ENCODE results near the gene TSPAN2. TPM values are rescaled to one million over a fixed set of nuclear protein-coding genes. Genes with fewer than 3 reads are reported as not detected.

TSPAN2 gene
- total and polyA plus RNA-seq, 4 donors = 0.13 to 1.5 (median 0.30) TPM

DNA sequence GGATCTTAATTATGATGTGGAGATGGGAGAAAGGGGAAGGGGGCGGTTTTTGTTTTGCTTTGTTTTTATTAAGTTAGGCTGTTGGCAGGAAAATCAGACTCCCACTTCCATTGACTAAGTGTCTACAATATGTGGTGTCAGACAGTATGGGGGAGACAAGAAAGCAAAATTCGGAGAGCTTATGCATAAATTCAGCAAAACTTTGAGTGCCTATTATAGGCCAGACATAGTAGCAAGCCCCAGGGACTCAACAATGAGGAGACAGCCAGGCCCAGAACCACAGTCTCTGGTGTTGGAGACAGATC is 835 bp upstream of the TSPAN2 start:
- TF ChIP-seq NR2F2 (IDR thresholded peaks at IDR 0.05) = no peak
- no peak for TF ChIP-seq FOXA2 (IDR thresholded peaks at IDR 0.05)
- TF ChIP-seq, protein P1, sequence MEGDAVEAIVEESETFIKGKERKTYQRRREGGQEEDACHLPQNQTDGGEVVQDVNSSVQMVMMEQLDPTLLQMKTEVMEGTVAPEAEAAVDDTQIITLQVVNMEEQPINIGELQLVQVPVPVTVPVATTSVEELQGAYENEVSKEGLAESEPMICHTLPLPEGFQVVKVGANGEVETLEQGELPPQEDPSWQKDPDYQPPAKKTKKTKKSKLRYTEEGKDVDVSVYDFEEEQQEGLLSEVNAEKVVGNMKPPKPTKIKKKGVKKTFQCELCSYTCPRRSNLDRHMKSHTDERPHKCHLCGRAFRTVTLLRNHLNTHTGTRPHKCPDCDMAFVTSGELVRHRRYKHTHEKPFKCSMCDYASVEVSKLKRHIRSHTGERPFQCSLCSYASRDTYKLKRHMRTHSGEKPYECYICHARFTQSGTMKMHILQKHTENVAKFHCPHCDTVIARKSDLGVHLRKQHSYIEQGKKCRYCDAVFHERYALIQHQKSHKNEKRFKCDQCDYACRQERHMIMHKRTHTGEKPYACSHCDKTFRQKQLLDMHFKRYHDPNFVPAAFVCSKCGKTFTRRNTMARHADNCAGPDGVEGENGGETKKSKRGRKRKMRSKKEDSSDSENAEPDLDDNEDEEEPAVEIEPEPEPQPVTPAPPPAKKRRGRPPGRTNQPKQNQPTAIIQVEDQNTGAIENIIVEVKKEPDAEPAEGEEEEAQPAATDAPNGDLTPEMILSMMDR (IDR thresholded peaks at IDR 0.05; ENCODE audit: low read depth, low read length, missing input control) = no peak
- no peak for TF ChIP-seq HNF4A (conservative IDR thresholded peaks at IDR 0.05)
- no peak for TF ChIP-seq JUND (IDR thresholded peaks at IDR 0.05)
- TF ChIP-seq RXRA (IDR thresholded peaks at IDR 0.05) = no peak
- TF ChIP-seq, protein P2, sequence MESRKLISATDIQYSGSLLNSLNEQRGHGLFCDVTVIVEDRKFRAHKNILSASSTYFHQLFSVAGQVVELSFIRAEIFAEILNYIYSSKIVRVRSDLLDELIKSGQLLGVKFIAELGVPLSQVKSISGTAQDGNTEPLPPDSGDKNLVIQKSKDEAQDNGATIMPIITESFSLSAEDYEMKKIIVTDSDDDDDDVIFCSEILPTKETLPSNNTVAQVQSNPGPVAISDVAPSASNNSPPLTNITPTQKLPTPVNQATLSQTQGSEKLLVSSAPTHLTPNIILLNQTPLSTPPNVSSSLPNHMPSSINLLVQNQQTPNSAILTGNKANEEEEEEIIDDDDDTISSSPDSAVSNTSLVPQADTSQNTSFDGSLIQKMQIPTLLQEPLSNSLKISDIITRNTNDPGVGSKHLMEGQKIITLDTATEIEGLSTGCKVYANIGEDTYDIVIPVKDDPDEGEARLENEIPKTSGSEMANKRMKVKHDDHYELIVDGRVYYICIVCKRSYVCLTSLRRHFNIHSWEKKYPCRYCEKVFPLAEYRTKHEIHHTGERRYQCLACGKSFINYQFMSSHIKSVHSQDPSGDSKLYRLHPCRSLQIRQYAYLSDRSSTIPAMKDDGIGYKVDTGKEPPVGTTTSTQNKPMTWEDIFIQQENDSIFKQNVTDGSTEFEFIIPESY (IDR thresholded peaks at IDR 0.05) = no peak
- TF ChIP-seq EGR1 (IDR thresholded peaks at IDR 0.05; ENCODE audit: low read depth in 2 of 2) = no peak
- no peak for TF ChIP-seq TAF1 (conservative IDR thresholded peaks at IDR 0.05)
- TF ChIP-seq RAD21 (IDR thresholded peaks at IDR 0.05) = no peak
- TF ChIP-seq, protein P3, sequence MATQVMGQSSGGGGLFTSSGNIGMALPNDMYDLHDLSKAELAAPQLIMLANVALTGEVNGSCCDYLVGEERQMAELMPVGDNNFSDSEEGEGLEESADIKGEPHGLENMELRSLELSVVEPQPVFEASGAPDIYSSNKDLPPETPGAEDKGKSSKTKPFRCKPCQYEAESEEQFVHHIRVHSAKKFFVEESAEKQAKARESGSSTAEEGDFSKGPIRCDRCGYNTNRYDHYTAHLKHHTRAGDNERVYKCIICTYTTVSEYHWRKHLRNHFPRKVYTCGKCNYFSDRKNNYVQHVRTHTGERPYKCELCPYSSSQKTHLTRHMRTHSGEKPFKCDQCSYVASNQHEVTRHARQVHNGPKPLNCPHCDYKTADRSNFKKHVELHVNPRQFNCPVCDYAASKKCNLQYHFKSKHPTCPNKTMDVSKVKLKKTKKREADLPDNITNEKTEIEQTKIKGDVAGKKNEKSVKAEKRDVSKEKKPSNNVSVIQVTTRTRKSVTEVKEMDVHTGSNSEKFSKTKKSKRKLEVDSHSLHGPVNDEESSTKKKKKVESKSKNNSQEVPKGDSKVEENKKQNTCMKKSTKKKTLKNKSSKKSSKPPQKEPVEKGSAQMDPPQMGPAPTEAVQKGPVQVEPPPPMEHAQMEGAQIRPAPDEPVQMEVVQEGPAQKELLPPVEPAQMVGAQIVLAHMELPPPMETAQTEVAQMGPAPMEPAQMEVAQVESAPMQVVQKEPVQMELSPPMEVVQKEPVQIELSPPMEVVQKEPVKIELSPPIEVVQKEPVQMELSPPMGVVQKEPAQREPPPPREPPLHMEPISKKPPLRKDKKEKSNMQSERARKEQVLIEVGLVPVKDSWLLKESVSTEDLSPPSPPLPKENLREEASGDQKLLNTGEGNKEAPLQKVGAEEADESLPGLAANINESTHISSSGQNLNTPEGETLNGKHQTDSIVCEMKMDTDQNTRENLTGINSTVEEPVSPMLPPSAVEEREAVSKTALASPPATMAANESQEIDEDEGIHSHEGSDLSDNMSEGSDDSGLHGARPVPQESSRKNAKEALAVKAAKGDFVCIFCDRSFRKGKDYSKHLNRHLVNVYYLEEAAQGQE (IDR thresholded peaks at IDR 0.05) = no peak
- TF ChIP-seq GABPA (IDR thresholded peaks at IDR 0.05 in 1 of 2, conservative IDR thresholded peaks at IDR 0.05 in 1 of 2) = no peak
- TF ChIP-seq YY1 (IDR thresholded peaks at IDR 0.05) = no peak
- TF ChIP-seq, protein P4, sequence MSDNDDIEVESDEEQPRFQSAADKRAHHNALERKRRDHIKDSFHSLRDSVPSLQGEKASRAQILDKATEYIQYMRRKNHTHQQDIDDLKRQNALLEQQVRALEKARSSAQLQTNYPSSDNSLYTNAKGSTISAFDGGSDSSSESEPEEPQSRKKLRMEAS (IDR thresholded peaks at IDR 0.05) = no peak
- DNase-seq (ENCODE audit: low spot score) = no peak
- Histone ChIP-seq H3K4me3 (ENCODE audit: low read depth in 1 of 3, low read length in 3 of 3) (no peak overlapping the region), H3K27me3 (ENCODE audit: control insufficient read depth in 4 of 4, insufficient read depth in 4 of 4, low read length in 3 of 4) (no peaks in the 10 kb centered on the region), H3K9me3 (ENCODE audit: control insufficient read depth in 4 of 4, low read length in 3 of 4) (no peaks in the 10 kb centered on the region), H3K9ac (ENCODE audit: low read depth in 1 of 2, low read length in 2 of 2) (no peak overlapping the region), H3K4me1 (ENCODE audit: control insufficient read depth in 4 of 4, insufficient read depth in 4 of 4, low read length in 3 of 4) (peaks cover 0 to 11% (median 7%) of the 10 kb centered on the region in 4 donors), H3K36me3 (ENCODE audit: control insufficient read depth in 4 of 4, insufficient read depth in 3 of 4, low read depth in 1 of 4, low read length in 3 of 4) (no peaks in the 10 kb centered on the region), H3K27ac (ENCODE audit: low read depth in 1 of 2, low read length in 2 of 2) (no peak overlapping the region)
- 73% methylated on average over 2 of the region's 2 CpGs for WGBS

DNA sequence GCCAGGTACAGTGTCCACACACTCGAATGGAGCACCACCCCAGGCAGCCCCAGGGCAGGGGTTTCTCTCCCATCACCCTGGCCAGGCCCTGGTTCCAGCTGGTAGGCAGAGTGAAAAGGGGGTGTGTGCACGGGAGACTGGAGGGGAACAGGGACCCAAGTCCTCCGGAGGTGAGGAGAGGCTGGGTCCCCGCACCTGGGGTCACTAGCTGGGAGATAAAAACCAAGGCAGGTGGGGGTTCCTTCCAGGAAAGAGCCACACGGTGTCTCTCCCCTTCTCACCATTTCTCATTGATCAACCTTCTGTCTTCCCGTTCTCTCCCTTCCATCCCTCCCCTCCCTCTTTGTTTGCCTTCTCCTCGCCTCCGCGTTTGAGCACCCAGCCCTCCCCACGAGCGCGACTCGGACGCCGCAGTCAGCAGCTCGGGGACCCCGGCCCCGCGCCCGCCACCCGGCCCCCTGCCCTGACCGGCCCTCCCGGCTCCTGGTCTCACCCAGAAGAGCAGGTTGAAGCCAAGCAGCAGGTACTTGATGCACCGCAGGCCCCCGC is 358 bp downstream of the TSPAN2 start:
- no peaks in the 10 kb centered on the region for H3K9me3 ChIP-seq (ENCODE audit: control insufficient read depth in 4 of 4, low read length in 3 of 4)
- H3K27ac ChIP-seq (ENCODE audit: low read depth in 1 of 2, low read length in 2 of 2) = no peak overlapping the region
- no peaks in the 10 kb centered on the region for H3K36me3 ChIP-seq (ENCODE audit: control insufficient read depth in 4 of 4, insufficient read depth in 3 of 4, low read depth in 1 of 4, low read length in 3 of 4)
- TF ChIP-seq GABPA (IDR thresholded peaks at IDR 0.05 in 1 of 2, conservative IDR thresholded peaks at IDR 0.05 in 1 of 2) (no peak), RXRA (IDR thresholded peaks at IDR 0.05) (no peak), FOXA1 (IDR thresholded peaks at IDR 0.05) (no peak), EGR1 (IDR thresholded peaks at IDR 0.05; ENCODE audit: low read depth in 2 of 2) (no peak), TAF1 (conservative IDR thresholded peaks at IDR 0.05) (no peak), HNF4A (conservative IDR thresholded peaks at IDR 0.05) (no peak), RAD21 (IDR thresholded peaks at IDR 0.05) (no peak), NR2F2 (IDR thresholded peaks at IDR 0.05) (no peak), JUND (IDR thresholded peaks at IDR 0.05) (no peak)
- H3K9ac ChIP-seq (ENCODE audit: low read depth in 1 of 2, low read length in 2 of 2) = no peak overlapping the region
- H3K27me3 ChIP-seq (ENCODE audit: control insufficient read depth in 4 of 4, insufficient read depth in 4 of 4, low read length in 3 of 4) = no peaks in the 10 kb centered on the region
- WGBS = 7% methylated on average over 25 of the region's 25 CpGs
- peaks cover 0 to 11% (median 7%) of the 10 kb centered on the region in 4 donors for H3K4me1 ChIP-seq (ENCODE audit: control insufficient read depth in 4 of 4, insufficient read depth in 4 of 4, low read length in 3 of 4)
- H3K4me3 ChIP-seq (ENCODE audit: low read depth in 1 of 3, low read length in 3 of 3) = peak overlapping the region in 1 of 3 donors; percentile 55
- no peak for DNase-seq (ENCODE audit: low spot score)

Measured in liver (tissue), 9 donors.